ENCODE data around the gene CTSE. TPM values are rescaled to one million over a fixed set of nuclear protein-coding genes. Genes with fewer than 3 reads are reported as not detected.

CTSE gene
- total and polyA plus RNA-seq, 9 of the 15 experiments (the other 6 are each of a cell fraction or from before 2014, with no cell fraction given), result 0.04 to 0.18 (median 0.09) TPM; not detected in 4

DNA sequence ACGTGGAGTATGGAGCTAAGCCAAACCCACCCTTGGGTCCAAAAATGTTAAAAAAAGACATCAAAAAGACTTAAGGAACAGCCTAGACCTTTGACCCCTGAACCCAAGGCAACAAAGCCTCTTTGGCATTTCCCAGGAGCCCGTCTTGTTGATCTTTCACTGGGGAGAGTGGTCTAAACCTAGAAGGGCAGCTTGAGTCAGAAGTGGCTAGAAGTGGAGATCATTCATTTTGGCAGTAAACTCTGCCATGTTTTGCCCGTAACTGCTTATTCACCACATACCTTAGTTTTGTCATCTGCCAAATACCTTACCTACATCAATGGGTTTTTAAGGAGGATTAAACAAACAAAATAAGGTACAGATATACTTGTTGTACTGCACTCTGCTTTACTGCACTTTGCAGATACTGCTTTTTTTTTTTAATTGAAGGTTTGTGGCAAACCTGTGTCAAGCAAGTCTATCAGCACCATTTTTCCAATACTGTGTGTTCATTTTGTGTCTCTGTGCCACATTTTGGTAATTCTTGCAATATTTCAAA, 1.7 kb upstream of the CTSE start:
- POLR2A ChIA-PET, result interaction anchor here (0.7 kb wide), 1 partner anchor 17 kb away, joined by 3 read pairs; no protein-coding TSS in a partner anchor
- H3K4me2 ChIP-seq (ENCODE audit: insufficient read depth, low read length), result no peak overlapping the region
- DNase-seq (ENCODE audit: extremely low read depth in 1 of 4, low spot score in 3 of 4), result no peak
- no peak for TF ChIP-seq GTF2E2 (tag; IDR thresholded peaks at IDR 0.05)
- no peak for TF ChIP-seq MCM7 (IDR thresholded peaks at IDR 0.05)
- TF ChIP-seq PTRF (tag; IDR thresholded peaks at IDR 0.05), result no peak
- no peak for TF ChIP-seq ZSCAN29 (IDR thresholded peaks at IDR 0.05)
- TF ChIP-seq MCM5 (IDR thresholded peaks at IDR 0.05; ENCODE audit: low read depth), result no peak
- no peak for TF ChIP-seq RAD51 (IDR thresholded peaks at IDR 0.05; ENCODE audit: borderline replicate concordance, low read depth)
- TF ChIP-seq CCAR2 (IDR thresholded peaks at IDR 0.05; ENCODE audit: low read depth, low read length), result no peak
- no peak for TF ChIP-seq ETV5 (CRISPR knock-in tag; IDR thresholded peaks at IDR 0.05; ENCODE audit: low read depth)
- no peak for TF ChIP-seq JUNB (CRISPR knock-in tag; conservative IDR thresholded peaks at IDR 0.05)
- TF ChIP-seq TCF3 (CRISPR knock-in tag; IDR thresholded peaks at IDR 0.05), result no peak
- TF ChIP-seq, protein P1, sequence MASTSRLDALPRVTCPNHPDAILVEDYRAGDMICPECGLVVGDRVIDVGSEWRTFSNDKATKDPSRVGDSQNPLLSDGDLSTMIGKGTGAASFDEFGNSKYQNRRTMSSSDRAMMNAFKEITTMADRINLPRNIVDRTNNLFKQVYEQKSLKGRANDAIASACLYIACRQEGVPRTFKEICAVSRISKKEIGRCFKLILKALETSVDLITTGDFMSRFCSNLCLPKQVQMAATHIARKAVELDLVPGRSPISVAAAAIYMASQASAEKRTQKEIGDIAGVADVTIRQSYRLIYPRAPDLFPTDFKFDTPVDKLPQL (IDR thresholded peaks at IDR 0.05; ENCODE audit: extremely low read depth, insufficient read length), result no peak
- TF ChIP-seq RBM22 (IDR thresholded peaks at IDR 0.05; ENCODE audit: low read depth, low read length, poor library complexity, severe bottlenecking), result no peak
- TF ChIP-seq RFX5 (IDR thresholded peaks at IDR 0.05; ENCODE audit: low read depth, low read length), result no peak
- no peak for TF ChIP-seq PHF20 (IDR thresholded peaks at IDR 0.05; ENCODE audit: partially characterized antibody)
- no peak for TF ChIP-seq ZNF695 (CRISPR knock-in tag; IDR thresholded peaks at IDR 0.05)
- no peak for TF ChIP-seq EGR1 (conservative IDR thresholded peaks at IDR 0.05)
- no peak for TF ChIP-seq ZC3H11A (IDR thresholded peaks at IDR 0.05; ENCODE audit: low read depth, low read length)
- TF ChIP-seq, protein P2, sequence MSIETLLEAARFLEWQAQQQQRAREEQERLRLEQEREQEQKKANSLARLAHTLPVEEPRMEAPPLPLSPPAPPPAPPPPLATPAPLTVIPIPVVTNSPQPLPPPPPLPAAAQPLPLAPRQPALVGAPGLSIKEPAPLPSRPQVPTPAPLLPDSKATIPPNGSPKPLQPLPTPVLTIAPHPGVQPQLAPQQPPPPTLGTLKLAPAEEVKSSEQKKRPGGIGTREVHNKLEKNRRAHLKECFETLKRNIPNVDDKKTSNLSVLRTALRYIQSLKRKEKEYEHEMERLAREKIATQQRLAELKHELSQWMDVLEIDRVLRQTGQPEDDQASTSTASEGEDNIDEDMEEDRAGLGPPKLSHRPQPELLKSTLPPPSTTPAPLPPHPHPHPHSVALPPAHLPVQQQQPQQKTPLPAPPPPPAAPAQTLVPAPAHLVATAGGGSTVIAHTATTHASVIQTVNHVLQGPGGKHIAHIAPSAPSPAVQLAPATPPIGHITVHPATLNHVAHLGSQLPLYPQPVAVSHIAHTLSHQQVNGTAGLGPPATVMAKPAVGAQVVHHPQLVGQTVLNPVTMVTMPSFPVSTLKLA (conservative IDR thresholded peaks at IDR 0.05), result no peak
- TF ChIP-seq, protein P3, sequence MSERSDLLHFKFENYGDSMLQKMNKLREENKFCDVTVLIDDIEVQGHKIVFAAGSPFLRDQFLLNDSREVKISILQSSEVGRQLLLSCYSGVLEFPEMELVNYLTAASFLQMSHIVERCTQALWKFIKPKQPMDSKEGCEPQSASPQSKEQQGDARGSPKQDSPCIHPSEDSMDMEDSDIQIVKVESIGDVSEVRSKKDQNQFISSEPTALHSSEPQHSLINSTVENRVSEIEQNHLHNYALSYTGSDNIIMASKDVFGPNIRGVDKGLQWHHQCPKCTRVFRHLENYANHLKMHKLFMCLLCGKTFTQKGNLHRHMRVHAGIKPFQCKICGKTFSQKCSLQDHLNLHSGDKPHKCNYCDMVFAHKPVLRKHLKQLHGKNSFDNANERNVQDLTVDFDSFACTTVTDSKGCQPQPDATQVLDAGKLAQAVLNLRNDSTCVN (CRISPR knock-in tag; IDR thresholded peaks at IDR 0.05), result no peak
- H3K9ac ChIP-seq (ENCODE audit: insufficient read depth in 1 of 2, low read depth in 2 of 2, low read length in 2 of 2), result no peak overlapping the region
- CTCF ChIA-PET (ENCODE audit: low intra/inter-chr PET ratio), result no interaction called here
- ATAC-seq, result no peak
- H3K4me3 ChIP-seq, result no peak overlapping the region
- H3K79me2 ChIP-seq (ENCODE audit: control insufficient read depth, insufficient read depth, low read length), result no peaks in the 10 kb centered on the region
- peaks cover 23 to 63% of the 10 kb centered on the region in 2 experiments for H3K27me3 ChIP-seq (ENCODE audit: control insufficient read depth in 2 of 2, insufficient read depth in 2 of 2, low read length in 2 of 2)
- no peaks in the 10 kb centered on the region; a peak in 1 of 5 replicates for H3K4me1 ChIP-seq (replicated peaks in 1 of 2; ENCODE audit: control insufficient read depth in 2 of 2, insufficient read depth in 2 of 2, low read length in 2 of 2)
- H3K9me3 ChIP-seq (replicated peaks; ENCODE audit: control insufficient read depth, insufficient read depth, low read depth, low read length), result no peaks in the 10 kb centered on the region
- H3K27ac ChIP-seq (ENCODE audit: extremely low read depth, low read depth, low read length), result no peak overlapping the region
- no TSS peak for BruUV-seq (replicated peaks)
- H2AFZ ChIP-seq (ENCODE audit: low read depth, low read length), result no peak overlapping the region
- intact Hi-C loops (cut with micrococcal nuclease) (no loop called here), in situ Hi-C loops (cut with MboI) (no loop called here)
- H3K36me3 ChIP-seq (ENCODE audit: control insufficient read depth, insufficient read depth, low read length), result no peaks in the 10 kb centered on the region
- peaks cover 4% of the 10 kb centered on the region; the same call in 1 of the 2 replicates for H4K20me1 ChIP-seq (replicated peaks; ENCODE audit: control insufficient read depth, insufficient read depth, low read length)
- no peaks in the 10 kb centered on the region for H3K9me1 ChIP-seq (ENCODE audit: control insufficient read depth, insufficient read depth, low read length)
- no peak for FAIRE-seq
- 14% methylated on average over 3 of the region's 3 CpGs for WGBS (ENCODE audit: insufficient coverage, low coverage, missing lambda C conversion rate)
